VCaP (cell line): ENCODE measurements around the gene MSX1.

Experiments
- H3K27ac ChIP-seq: fragments of 450-650 bp; 2 replicates; pipeline ENCODE4 v1.5.1; 2017
- TF ChIP-seq, protein P1 (sequence below): fragments of 450-650 bp; conservative IDR thresholded peaks from 2 replicates; pipeline ENCODE4 v1.5.1; 2017; ENCODE audit warnings: mild to moderate bottlenecking, moderate library complexity

Gene MSX1

DNA sequence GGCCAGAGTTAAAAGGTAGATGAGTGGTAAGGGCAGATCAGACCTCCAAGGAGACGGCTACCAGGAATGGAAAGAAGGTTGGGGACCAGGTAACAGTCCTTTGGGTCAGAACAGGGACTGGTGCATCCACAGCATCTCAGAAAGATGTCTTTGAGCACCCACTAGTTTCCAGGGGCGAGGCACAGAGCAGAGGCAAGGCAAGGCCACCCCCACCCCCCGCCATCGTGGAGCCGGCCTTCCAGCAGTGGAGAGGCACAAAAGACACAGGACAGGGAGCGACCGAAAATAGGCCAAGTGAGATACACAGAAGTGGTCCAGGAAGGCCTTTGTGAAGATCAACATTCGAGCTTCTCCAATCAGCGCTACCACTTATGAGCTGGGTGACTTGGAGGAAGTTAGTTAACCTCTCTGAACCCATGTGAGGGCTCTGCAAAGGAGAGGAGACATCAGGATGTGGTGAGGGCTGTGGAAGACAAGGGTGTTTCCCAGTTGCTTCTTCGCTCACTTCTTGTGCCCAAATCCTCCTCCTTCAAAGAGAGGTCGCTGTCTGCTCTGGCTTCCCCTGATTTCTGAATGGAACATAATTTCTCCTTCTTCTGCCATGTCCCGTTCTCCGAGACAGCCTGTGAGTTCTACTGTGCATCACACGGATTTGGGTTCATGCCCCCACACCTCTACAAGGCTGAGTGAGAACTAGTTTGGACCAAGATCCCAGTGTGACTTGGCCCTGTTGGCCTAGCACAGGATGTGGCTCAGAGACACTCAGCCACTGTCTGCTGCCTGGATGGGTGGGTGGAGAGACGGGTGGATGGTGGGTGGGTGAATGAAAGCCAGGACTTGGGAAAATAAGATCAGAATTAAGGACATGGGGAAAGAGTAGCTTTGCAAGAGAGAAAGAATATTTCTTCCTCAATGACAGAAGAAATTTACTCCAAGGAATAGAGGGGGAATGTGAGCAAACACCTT, 16.7 kb upstream of the MSX1 start:
- no peak overlapping the region for H3K27ac ChIP-seq
- TF ChIP-seq, protein P1, sequence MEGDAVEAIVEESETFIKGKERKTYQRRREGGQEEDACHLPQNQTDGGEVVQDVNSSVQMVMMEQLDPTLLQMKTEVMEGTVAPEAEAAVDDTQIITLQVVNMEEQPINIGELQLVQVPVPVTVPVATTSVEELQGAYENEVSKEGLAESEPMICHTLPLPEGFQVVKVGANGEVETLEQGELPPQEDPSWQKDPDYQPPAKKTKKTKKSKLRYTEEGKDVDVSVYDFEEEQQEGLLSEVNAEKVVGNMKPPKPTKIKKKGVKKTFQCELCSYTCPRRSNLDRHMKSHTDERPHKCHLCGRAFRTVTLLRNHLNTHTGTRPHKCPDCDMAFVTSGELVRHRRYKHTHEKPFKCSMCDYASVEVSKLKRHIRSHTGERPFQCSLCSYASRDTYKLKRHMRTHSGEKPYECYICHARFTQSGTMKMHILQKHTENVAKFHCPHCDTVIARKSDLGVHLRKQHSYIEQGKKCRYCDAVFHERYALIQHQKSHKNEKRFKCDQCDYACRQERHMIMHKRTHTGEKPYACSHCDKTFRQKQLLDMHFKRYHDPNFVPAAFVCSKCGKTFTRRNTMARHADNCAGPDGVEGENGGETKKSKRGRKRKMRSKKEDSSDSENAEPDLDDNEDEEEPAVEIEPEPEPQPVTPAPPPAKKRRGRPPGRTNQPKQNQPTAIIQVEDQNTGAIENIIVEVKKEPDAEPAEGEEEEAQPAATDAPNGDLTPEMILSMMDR, result no peak

DNA sequence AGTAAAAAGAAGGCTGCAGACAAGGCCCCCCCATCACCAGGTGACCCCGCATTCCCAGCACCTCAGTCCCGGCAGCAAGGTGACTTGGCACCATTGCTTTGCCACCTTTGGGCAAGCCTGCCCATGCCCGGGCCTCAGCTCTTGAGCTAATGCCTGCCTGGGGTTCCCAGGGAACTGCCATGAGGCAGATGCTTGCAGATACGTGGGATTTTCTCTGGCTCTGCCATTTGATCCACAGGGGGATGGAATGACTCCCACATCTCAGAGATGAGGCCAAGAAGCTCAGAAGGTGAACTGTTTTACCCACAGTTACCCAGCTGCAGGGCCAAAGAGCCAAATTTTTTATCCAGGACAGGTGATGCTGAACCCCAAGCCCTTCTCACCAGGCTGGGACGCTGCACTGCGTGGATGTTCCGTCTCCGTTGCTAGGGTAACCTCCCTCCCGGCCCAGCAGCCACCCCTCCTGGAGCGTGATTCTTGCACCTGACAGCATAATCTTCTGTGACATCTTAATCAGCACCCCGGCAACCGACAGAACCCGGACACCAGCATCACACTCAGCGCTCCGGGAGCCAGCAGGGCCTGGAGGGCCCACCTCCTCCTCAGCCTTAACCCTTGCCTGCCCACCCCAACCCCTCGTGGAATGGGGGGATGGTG, 15.7 kb upstream of the MSX1 start:
- TF ChIP-seq, protein P1, result no peak
- H3K27ac ChIP-seq, result no peak overlapping the region

DNA sequence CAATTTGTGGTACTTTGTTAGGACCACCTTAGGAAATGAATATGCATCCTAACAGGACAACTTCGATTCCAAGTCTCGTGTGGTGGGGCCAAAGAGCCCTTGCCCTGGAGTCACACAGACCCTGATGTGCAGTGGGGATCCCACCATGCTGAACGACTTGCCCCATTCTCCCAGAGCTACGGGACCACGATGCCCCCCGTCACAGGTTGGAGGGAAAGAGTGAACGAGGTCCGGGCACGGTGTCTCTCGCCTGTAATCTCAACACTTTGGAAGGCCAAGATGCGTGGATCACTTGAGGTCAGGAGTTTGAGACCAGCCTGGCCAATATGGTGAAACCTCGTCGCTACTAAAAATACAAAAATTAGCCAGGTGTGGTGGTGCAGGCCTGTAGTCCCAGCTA, 14.4 kb upstream of the MSX1 start:
- TF ChIP-seq, protein P1, result no peak
- H3K27ac ChIP-seq, result no peak overlapping the region

DNA sequence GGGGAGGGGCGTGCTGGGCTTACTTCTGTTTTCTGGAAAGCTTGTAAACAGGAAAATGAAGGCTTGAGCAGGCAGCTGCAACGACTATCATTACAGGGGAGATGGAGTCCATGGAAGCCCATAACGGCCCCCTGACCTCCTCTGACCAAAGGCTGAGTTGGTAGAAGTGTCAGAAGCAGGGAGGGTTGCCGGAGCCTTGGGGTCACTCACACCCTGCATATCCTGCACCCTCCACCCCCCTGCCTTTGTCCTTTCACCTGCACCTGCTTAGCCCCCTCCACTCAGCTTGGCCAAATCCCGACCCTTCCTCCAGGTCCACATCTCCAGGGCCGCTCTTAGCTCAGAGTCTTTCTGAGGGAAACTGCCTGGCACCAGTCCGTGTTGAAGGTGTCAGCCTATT, 12.5 kb upstream of the MSX1 start:
- TF ChIP-seq, protein P1, result no peak
- H3K27ac ChIP-seq, result no peak overlapping the region

DNA sequence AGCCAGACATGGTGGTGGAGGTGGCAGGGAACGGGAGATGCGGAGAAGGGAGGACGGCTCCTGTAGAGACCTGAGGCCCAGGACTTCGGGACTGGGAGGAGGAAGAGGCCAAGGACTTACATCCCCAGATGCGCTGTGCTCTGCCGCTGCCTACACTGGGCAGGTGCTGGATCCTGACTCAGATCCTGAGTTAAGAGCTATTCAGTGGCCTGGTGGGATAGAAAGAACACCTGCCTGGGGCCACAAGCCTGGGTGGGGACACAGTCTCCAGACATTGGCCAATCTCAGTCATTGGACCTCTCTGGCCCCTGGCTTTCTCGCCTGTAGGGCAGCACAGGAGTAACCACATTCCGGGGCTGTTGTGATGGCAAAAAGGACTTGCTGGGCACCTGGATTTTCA, 10.9 kb upstream of the MSX1 start:
- TF ChIP-seq, protein P1, result no peak
- no peak overlapping the region for H3K27ac ChIP-seq

DNA sequence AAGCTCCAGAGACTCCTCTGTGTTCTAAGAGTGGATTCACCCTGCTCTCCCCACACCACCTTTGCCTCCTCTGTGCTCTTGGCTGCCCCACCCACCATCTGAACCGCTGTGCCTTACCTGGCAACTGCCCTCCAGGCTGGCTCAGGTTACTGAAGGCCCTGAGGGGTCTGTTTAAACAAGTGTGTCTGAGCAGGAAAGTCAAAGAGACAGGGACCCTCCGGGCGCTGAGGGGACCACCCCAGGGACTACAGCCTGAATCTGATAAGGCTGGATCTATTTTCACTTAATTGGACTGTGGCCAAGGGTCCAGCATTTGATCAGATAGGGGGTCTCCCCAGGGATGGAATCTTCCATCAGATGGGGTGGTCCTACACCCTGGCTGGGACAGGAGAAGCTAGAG, 10.4 kb upstream of the MSX1 start:
- TF ChIP-seq, protein P1, result no peak
- no peak overlapping the region for H3K27ac ChIP-seq

DNA sequence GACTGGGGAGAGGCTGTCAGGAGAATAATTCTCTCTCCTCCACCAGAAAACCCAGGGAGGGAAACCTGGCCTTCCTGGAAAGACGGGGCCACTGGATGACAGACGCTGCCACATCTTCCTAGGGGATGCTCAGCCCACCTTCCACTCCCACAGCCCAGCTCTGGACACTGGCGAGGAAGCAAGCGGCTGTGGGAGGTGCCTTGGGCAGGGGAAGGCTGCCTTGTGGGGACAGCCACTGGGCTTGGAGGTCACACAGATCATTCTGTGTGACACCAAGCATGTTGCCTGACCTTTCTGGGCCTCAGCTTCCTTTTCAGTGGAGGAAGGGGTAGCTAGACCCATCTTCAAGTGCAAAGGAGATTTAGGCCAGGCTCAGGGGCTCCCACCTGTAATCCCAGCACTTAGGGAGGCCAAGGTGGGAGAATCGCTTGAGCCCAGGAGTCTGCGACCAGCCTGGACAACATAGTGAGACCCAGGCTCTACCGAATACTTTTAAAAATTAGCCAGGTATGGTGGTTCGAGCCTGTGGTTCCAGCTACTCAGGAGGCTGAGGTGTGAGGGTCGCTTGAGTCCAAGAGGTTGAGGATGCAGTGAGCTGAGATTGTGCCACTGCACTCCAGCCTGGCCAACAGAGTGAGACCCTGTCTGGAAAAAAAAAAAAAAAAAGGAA, 9.8 kb upstream of the MSX1 start:
- H3K27ac ChIP-seq, result no peak overlapping the region

More for the DNA sequence above, 9.8 kb upstream of the MSX1 start:
- TF ChIP-seq, protein P1, result no peak
